CD14-positive monocyte (primary cell): ENCODE results near the gene GKAP1. TPM values are rescaled to one million over a fixed set of nuclear protein-coding genes. Genes with fewer than 3 reads are reported as not detected.

Experiments
- DNase-seq, 3 donors: peaks; one replicate each; pipeline ENCODE4 v3.0.0-alpha.2; 2011 to 2022
- H2AFZ ChIP-seq: 2 replicates; pipeline ENCODE4 v1.6.0; 2012; ENCODE audit warnings: mild to moderate bottlenecking, low read depth, low read length, inconsistent platforms; ENCODE audit not compliant: insufficient read depth, poor library complexity, severe bottlenecking
- H3K27ac ChIP-seq, 2 donors: 1 replicate in 1 of 2; 2 replicates in 1 of 2; pipeline ENCODE4 v1.5.1; 2012 to 2013; ENCODE audit warnings: low read length in 2 of 2, control low read depth in 1 of 2, inconsistent platforms in 1 of 2, low read depth in 1 of 2, mild to moderate bottlenecking in 1 of 2
- H3K27me3 ChIP-seq, 2 donors: one replicate each; pipeline versions ENCODE4 v1.6.0 to v1.6.1; 2011 to 2013; ENCODE audit warnings: low read length in 2 of 2; ENCODE audit not compliant: control insufficient read depth in 2 of 2, insufficient read depth in 2 of 2
- H3K36me3 ChIP-seq, 2 donors: replicated peaks in 1 of 2; 1 replicate in 1 of 2; 2 replicates in 1 of 2; pipeline versions ENCODE4 v1.5.1 to v1.6.1; 2012 to 2013; ENCODE audit warnings: low read length in 2 of 2, control low read depth in 1 of 2, inconsistent platforms in 1 of 2, mild to moderate bottlenecking in 1 of 2; ENCODE audit not compliant: insufficient read depth in 2 of 2, control insufficient read depth in 1 of 2
- H3K4me1 ChIP-seq, 2 donors: 1 replicate in 1 of 2; 2 replicates in 1 of 2; pipeline versions ENCODE4 v1.5.1 to v1.6.1; 2012 to 2013; ENCODE audit warnings: low read length in 2 of 2, control low read depth in 1 of 2, inconsistent platforms in 1 of 2, mild to moderate bottlenecking in 1 of 2, moderate library complexity in 1 of 2; ENCODE audit not compliant: insufficient read depth in 2 of 2, control insufficient read depth in 1 of 2
- H3K4me2 ChIP-seq: replicated peaks from 2 replicates; pipeline ENCODE3; 2012; ENCODE audit warnings: low read length, moderate library complexity, mild to moderate bottlenecking; ENCODE audit not compliant: poor library complexity, severe bottlenecking; ENCODE audit errors: extremely low read depth
- H3K4me3 ChIP-seq, 3 experiments: fragments of 200-600 bp in 1 of 3; sonication (generic) in 1 of 3; replicated peaks in 1 of 3; 1 replicate in 2 of 3; 2 replicates in 1 of 3; pipeline ENCODE4 v1.5.1; 2011 to 2013; ENCODE audit warnings: low read length in 3 of 3, mild to moderate bottlenecking in 3 of 3, control low read depth in 2 of 3, low read depth in 2 of 3, inconsistent platforms in 1 of 3, moderate library complexity in 1 of 3
- H3K79me2 ChIP-seq: 2 replicates; pipeline ENCODE4 v1.6.0; 2012; ENCODE audit warnings: mild to moderate bottlenecking, control low read depth, inconsistent platforms, low read length, moderate library complexity; ENCODE audit not compliant: insufficient read depth
- H3K9ac ChIP-seq: 2 replicates; pipeline ENCODE4 v1.6.0; 2017; ENCODE audit warnings: low read length, mild to moderate bottlenecking; ENCODE audit not compliant: insufficient read depth, poor library complexity, severe bottlenecking
- H3K9me3 ChIP-seq, 2 donors: replicated peaks in 1 of 2; 1 replicate in 1 of 2; 2 replicates in 1 of 2; pipeline versions ENCODE4 v1.5.1 to v1.6.1; 2012 to 2013; ENCODE audit warnings: low read length in 2 of 2, control low read depth in 1 of 2; ENCODE audit not compliant: control insufficient read depth in 1 of 2, insufficient read depth in 1 of 2
- H4K20me1 ChIP-seq: 2 replicates; pipeline ENCODE4 v1.6.0; 2012; ENCODE audit warnings: mild to moderate bottlenecking, low read length, control low read depth, moderate library complexity; ENCODE audit not compliant: insufficient read depth
- H3K27ac Mint-ChIP-seq, 7 donors: one replicate each; pipeline ENCODE4 v1.8.0; 2020; ENCODE audit warnings: mild to moderate bottlenecking in 7 of 7, mixed read lengths in 7 of 7, moderate library complexity in 6 of 7, inconsistent platforms in 2 of 7
- H3K27me3 Mint-ChIP-seq, 3 donors: one replicate each; pipeline ENCODE4 v1.8.0; 2021 to 2022; ENCODE audit warnings: low read depth in 3 of 3, mild to moderate bottlenecking in 3 of 3, mixed read lengths in 3 of 3, moderate library complexity in 3 of 3, inconsistent platforms in 1 of 3
- H3K36me3 Mint-ChIP-seq, 2 donors: one replicate each; pipeline ENCODE4 v1.8.0; 2020; ENCODE audit warnings: mixed read lengths in 2 of 2, inconsistent platforms in 1 of 2, mild to moderate bottlenecking in 1 of 2
- H3K4me1 Mint-ChIP-seq: one replicate; pipeline ENCODE4 v1.8.0; 2020; ENCODE audit warnings: mild to moderate bottlenecking, mixed read lengths
- H3K4me3 Mint-ChIP-seq, 2 donors: one replicate each; pipeline ENCODE4 v1.8.0; 2020; ENCODE audit warnings: mild to moderate bottlenecking in 2 of 2, mixed read lengths in 2 of 2, moderate library complexity in 1 of 2
- H3K9me3 Mint-ChIP-seq, 7 donors: one replicate each; pipeline ENCODE4 v1.8.0; 2020 to 2022; ENCODE audit warnings: mixed read lengths in 7 of 7, mild to moderate bottlenecking in 6 of 7, moderate library complexity in 6 of 7, inconsistent platforms in 2 of 7
- CTCF ChIP-seq: fragments of 200-600 bp; IDR thresholded peaks from one replicate; pipeline ENCODE4 v1.8.0; 2022; ENCODE audit warnings: antibody characterized with exemption, mild to moderate bottlenecking
- intact Hi-C, 2 donors: fragments of 100-400 bp; cut with micrococcal nuclease; formaldehyde crosslinking; loops; one replicate each; pipeline versions ENCODE4 v1.15.0 to v1.15.1; 2023
- polyA plus RNA-seq, 3 donors: library from polyadenylated mRNA; depleted of rRNA in 1 of 3; unstranded in 2 of 3; stranded (reverse) in 1 of 3; fragments of 300-500 nt in 2 of 3; fragments of >200 nt in 1 of 3; fragmentation: Illumina TruSeq in 2 of 3; gene quantifications; 1 replicate in 2 of 3; 2 replicates in 1 of 3; pipeline ENCODE4 v1.2.3, GENCODE V29; 2012 to 2021

The GKAP1 gene
- polyA plus RNA-seq, 3 donors = 0.71 to 1.5 (median 1.4) TPM

DNA sequence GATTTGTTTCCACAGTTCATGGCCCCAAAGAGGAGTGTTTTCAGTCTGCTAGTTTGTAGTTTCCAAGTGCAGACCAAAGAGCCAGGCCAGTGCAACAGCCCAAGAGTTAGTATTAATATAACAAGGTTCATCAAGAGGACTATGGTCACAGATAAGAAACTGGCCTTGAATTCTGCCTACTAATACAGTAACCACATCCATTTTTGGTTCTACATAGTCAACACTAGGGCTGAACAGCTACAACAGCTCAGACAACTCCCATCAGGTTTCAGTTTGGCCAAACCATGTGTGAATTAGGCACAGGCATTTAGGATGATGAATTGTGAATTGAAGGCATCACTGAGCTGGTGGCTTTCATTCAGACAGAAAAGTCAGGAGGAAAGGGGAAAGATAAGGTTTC is 96.1 kb downstream of the GKAP1 start:
- intact Hi-C loops = no loop called here
- no peak overlapping the region for H3K27ac Mint-ChIP-seq
- no peak for DNase-seq
- no peaks in the 10 kb centered on the region for H3K36me3 Mint-ChIP-seq
- no peak overlapping the region for H3K4me3 ChIP-seq
- no peaks in the 10 kb centered on the region for H3K4me1 Mint-ChIP-seq
- H3K9ac ChIP-seq = no peak overlapping the region
- H3K4me1 ChIP-seq = no peaks in the 10 kb centered on the region
- TF ChIP-seq CTCF = no peak
- H3K4me2 ChIP-seq = no peak overlapping the region
- no peak overlapping the region for H3K4me3 Mint-ChIP-seq
- peaks cover 0 to 2% (median 1%) of the 10 kb centered on the region in 3 donors for H3K27me3 Mint-ChIP-seq
- no peaks in the 10 kb centered on the region for H3K27me3 ChIP-seq
- no peaks in the 10 kb centered on the region for H3K36me3 ChIP-seq
- H3K9me3 ChIP-seq = peaks cover 7 to 13% of the 10 kb centered on the region in 2 donors
- no peaks in the 10 kb centered on the region for H4K20me1 ChIP-seq
- no peaks in the 10 kb centered on the region for H3K79me2 ChIP-seq
- H3K27ac ChIP-seq = no peak overlapping the region
- no peak overlapping the region for H2AFZ ChIP-seq
- peaks cover 5 to 29% (median 12%) of the 10 kb centered on the region in 7 donors for H3K9me3 Mint-ChIP-seq

DNA sequence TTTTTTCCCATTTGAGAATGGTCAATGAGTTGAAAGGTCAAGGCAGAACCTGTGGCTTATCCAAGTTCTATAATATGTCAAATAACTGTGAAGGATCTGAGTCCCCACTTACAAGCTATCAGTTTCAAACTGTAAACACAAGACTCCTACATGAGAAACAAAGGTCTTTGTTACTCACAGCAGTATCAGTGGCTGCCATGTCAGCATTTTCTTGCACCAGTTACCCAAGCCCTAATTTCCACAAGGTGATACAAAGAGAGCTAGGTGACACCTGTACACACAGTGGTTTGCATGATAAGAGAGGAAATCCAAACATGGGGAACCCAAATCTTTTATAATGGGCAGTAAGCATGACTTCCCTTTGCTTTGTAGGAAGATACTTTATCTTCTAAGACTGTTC is 101.8 kb downstream of the GKAP1 start:
- intact Hi-C loops = no loop called here
- Mint-ChIP-seq H3K4me1 (peaks cover 15% of the 10 kb centered on the region), H3K27ac (no peak overlapping the region), H3K27me3 (peaks cover 0 to 2% (median 2%) of the 10 kb centered on the region in 3 donors), H3K36me3 (no peaks in the 10 kb centered on the region), H3K4me3 (no peak overlapping the region), H3K9me3 (peaks cover 0 to 9% (median 4%) of the 10 kb centered on the region in 7 donors)
- H2AFZ ChIP-seq = no peak overlapping the region
- H3K9ac ChIP-seq = no peak overlapping the region
- no peaks in the 10 kb centered on the region for H4K20me1 ChIP-seq
- H3K4me1 ChIP-seq = peaks cover 11 to 13% of the 10 kb centered on the region in 2 donors
- peaks cover 0 to 4% of the 10 kb centered on the region in 2 donors for H3K9me3 ChIP-seq
- no peak overlapping the region for H3K4me3 ChIP-seq
- no peak for TF ChIP-seq CTCF
- H3K79me2 ChIP-seq = no peaks in the 10 kb centered on the region
- no peak for DNase-seq
- no peaks in the 10 kb centered on the region for H3K27me3 ChIP-seq
- no peaks in the 10 kb centered on the region for H3K36me3 ChIP-seq
- H3K4me2 ChIP-seq = no peak overlapping the region
- H3K27ac ChIP-seq = no peak overlapping the region
